Limb (tissue), 2 donors: Measurements from ENCODE around the gene SNHG17.
"Not testable (repeated sequence)": the region's sequence is repeated elsewhere in the genome, so short reads cannot be mapped to it uniquely, and the experiment has no call there.

ENCODE experiments used
- DNase-seq, 2 donors: peaks; one replicate each; pipeline ENCODE4 v3.0.0-alpha.2; 2016; ENCODE audit errors: extremely low spot score in 2 of 2

The SNHG17 gene

DNA sequence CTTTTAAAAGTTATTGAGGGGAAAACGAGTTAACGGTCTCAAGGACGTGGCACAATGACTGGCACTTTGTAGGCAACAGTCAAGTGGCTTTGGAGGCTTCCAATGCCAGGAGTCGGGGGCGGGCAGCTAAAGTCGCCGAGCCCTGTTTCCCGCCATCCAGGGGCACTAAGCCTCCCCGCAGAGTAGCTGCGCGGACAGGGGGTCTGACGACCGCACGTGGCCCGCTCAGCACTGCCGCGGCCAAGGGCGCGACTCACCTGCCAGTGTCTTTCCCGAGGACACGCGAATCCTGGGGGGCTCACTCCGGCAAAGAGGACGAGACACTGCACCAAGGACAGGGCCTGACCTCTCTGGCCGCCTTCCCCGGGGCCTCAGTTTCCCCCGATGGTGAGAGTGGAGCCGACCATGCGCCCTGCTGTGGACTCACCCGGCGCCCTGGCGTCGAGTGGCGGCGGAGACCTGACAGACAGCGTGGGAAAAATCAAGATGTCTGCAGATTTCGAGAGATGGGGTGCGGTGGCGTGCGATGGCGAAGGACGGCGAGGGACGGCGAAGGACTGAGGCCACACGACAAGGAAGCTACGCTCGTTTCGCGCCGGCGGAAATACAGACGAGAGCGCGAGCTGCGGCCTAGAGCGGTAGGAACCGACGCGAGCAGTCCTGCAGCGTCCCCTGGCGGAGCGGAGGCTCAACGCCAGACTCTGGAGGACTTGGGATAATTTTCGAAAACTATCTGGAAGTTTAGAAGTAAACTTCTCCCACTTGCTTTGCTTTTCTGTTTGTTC, at the start of gene SNHG17:
Gene SNHG17, minus strand, starts transcription at position 559 of the 785 bp plus-strand sequence.
- DNase-seq, result peak; percentile 89 to 94

DNA sequence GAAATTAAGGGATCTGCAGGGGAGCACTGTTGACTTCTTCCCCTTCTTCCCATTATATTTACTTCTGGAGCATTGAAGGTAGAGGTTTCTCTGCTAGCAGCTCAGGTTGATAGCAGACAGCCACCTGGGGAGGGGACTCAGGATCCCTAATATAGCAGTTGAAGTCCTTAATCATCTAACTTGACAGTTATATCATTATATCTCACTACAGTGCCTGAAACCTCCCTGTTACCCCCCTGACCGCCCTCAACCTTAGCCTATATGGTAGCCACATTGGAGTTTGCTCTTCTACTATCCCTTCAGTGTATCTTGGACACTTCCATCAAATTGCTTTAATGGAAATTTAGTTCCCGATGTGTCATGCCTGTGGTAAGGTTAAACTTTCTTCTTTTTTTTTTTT, 44.5 kb upstream of the SNHG17 start:
- DNase-seq, result no peak

DNA sequence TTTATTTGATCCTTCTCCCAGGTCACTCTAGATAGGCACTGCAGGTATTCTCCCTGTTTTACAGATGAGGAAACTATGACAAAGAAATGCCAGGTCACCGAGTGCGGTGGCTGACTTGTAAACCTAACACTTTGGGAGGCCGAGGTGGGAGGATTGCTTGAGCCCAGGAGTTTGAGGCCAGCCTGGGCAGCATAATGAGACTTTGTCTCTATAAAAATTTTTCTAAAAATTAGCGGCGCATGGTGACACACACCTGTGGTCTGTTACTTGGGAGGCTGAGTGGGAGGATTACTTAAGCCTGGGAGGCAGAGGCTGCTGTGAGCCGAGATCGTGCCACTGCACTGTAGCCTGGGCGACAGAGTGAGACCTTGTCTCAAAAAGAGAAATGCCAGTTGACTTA, 42.6 kb upstream of the SNHG17 start:
- DNase-seq, result no peak

DNA sequence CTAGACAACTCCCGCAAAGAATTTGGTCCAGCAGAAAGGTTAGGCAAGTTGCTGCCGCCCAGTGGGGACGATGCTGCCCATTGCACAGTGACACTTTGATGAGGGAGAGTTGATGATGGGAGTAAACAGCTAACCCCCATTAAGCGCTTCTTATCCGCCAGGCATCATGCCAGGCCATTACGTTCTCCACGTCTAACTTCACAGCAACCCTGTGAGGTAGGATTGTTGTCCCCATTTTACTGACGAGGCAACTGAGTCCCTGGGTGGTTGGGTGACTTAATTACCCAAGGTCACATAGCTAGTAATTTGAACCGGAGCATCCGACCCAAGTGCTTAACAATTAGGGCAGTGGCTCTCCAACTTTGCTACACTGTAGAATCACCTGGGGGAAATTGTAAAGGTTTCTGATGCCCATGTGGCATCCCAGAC, 38.3 kb upstream of the SNHG17 start:
- no peak for DNase-seq

DNA sequence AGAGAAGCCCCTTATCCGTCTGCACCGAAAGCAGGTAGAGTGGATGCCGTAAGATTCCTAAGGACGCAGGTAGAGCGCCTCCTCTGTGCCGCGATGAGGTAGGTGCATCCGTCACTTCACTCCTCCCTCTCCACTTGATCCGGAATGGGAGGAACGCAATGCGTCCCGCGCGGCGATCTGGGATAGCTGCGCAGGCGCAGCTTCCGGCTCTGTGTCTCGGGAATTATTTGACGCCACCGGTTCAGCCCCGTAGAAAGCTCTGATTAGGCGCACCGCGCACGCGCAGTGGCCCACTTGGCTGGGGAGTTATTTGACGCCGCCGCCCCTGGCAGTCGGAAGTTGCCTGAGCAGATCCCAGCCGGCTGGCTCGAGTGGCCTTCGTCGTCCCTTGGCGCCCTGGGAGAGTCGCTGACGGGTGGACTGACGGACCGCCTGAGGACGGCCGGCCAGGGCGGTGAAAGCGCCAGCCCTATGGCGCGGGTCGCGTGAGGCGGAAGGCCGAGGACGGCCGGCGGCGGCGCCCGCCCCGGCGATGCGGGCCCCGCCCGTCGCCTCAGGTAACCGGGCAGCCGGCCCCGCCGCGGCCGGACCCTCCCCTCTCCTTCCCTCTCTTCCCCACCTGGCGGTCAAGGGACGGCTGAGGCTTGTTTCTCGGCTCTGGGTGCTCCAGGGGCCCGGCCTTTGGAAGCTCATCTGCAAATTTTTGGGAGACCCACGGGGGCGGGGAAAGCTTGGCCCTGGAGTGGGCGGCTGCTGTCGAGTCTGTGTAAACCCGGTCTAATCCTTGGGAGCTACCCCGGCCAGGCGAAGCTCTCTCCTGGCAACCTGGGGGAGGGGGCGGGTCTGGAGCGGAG, 37.6 kb upstream of the SNHG17 start, which contains the start of gene RALGAPB:
Gene RALGAPB, plus strand, starts transcription at position 331 of the 854 bp plus-strand sequence. CDS start 15,590 bp downstream, outside the sequence.
- DNase-seq, result peak; percentile 97 to 99

DNA sequence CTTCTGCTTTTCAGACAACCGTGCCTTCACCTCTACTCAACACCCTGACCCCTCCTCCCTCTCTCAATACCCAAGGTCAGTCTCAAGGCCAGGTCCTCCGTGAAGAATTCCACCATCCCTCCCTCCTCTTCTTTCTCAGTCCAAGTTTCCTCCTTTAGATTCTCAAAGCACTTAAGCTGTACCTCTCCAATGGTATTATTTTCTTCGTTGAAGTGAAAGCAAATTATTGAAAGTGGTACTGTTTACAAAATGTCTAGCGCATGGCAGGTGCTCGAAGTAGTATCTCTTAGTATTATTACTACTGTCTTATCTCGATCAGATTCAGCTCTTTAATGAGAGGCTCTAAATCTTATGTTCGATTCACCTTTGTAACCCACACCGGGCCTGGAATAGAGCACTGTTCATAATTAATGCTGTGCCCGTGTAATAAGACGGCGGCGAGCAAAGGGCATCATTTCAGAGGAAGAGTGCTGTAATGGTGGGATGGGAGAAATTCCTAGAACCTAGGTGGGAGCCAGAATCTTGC, 36.9 kb upstream of the SNHG17 start:
- no peak for DNase-seq

DNA sequence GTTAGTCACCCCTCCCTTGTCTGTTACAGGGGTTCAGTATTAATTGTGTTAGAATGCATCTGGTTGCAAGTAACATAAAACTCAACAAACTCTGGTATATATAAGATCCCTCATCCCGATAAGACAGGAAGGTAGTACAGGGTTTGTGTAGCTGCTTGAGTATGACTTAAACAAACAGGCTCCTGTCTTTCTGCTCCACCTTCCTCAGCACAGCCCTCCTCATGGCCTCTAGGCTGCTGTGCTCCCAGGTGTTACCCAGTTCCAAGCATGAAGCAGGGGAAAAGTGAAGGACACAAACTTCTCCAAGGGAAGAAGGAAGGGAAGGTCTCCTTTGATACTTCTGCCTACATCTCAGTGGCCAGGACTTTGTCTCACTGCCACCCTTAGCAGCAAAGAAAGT, 36.1 kb upstream of the SNHG17 start:
- DNase-seq, result no peak

DNA sequence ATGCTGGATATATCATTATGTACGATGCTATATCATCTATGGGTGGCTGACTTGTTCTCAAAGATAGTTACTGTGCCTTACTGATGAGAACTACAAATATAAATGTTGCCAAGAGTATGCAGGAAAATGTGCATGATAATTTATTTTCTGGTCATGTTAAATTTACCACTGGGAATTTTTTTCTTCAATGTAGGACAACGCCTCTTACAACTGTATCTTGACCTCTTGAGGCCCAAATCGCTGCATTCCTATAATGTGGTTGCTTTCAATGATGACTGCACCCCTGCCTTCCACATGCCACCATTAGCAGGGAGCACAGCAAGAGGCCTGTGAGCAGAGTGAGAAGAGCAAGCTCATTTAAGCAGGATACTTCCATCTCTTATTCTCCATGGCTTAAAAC, 31.9 kb upstream of the SNHG17 start:
- no peak for DNase-seq

DNA sequence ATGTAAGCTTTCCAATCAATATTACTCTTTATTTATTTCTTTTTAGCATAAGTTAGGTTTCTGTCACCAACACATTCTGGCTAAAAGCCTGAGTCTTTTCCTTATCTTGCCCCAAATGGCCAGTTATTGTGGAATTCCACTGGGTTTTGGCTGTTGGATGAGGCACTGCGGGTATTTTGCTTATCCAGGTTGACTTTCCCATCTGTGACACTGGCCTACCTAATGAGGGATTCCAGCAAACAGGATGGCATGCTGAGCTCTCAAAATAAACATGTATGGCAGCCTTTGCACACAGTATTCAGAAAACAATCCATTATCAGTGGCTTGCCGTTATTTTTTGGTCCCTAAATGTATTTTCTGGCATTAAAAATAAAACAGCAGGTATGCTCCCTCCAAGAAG, 31.0 kb upstream of the SNHG17 start:
- no peak for DNase-seq

DNA sequence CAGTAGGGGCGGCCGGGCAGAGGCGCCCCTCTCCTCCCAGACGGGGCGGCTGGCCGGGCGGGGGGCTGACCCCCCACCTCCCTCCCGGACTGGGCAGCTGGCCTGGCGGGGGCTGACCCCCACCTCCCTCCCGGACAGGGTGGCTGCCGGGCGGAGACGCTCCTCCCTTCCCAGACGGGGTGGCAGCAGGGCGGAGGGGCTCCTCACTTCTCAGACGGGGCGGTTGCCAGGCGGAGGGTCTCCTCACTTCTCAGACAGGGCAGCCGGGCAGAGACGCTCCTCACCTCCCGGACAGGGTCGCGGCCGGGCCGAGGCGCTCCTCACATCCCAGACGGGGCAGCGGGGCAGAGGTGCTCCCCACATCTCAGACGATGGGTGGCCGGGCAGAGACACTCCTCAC, 26.4 kb upstream of the SNHG17 start:
- not testable (repeated sequence) for DNase-seq

DNA sequence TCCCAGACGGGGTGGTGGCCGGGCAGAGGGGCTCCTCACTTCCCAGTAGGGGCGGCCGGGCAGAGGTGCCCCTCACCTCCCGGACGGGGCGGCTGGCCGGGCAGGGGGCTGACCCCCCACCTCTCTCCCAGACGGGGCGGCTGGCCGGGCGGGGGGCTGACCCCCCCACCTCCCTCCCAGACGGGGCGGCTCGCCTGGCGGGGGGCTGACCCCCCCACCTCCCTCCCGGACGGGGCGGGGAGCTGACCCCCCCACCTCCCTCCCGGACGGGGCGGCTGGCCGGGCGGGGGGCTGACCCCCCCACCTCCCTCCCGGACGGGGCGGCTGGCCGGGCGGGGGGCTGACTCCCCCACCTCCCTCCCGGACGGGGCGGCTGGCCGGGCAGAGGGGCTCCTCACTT, 26.0 kb upstream of the SNHG17 start:
- not testable (repeated sequence) for DNase-seq

DNA sequence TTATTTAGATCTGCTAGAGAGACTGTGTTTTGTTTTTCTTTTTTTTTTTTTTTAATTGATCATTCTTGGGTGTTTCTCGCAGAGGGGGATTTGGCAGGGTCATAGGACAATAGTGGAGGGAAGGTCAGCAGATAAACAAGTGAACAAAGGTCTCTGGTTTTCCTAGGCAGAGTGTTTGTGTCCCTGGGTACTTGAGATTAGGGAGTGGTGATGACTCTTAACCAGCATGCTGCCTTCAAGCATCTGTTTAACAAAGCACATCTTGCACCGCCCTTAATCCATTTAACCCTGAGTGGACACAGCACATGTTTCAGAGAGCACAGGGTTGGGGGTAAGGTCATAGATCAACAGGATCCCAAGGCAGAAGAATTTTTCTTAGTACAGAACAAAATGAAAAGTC, 25.5 kb upstream of the SNHG17 start:
- not testable (repeated sequence) for DNase-seq

DNA sequence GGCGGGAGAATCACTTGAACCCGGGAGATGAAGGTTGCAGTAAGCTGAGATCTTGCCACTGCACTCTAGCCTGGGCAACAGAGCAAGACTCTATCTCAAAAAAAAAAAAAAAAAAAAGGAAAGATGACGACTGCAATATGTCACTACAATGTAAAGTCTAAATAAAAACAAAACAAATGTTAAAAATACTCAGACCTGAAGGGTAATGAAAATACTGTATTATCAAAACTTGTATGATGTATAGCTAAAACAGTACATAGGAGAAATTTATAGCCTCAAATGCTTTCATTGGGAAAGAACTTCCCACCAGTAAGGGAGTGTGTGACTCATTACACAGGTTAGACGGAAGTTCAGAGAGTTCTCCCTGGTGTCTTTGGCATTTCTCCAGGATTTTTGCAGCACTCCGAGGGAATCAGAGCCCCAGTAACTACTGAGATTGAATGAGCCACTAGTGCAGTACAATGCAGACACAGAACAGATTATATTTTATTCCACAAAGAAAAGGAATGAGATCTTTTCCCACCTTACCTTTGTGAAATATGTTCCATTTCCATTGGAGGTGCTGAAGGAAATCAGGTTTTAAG, 25.0 kb upstream of the SNHG17 start:
- peak in 1 of 2 donors; percentile 3 for DNase-seq

DNA sequence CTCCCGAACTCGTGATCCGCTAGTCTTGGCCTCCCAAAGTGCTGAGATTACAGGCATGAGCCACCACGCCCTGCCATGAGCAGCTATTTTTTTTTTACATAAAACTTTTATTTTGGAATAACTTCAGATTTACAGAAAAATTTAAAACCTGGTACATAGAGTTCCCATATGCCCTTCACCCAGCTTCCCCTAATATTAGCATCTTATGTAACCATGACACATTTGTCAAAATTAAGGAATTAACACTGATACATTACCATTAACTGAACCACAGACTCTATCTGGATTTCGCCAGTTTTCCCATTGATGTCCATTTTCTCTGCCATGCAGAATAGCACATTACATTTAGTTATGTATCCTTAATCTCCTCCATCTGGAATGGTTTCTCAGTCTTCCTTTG, 23.2 kb upstream of the SNHG17 start:
- DNase-seq, result no peak

DNA sequence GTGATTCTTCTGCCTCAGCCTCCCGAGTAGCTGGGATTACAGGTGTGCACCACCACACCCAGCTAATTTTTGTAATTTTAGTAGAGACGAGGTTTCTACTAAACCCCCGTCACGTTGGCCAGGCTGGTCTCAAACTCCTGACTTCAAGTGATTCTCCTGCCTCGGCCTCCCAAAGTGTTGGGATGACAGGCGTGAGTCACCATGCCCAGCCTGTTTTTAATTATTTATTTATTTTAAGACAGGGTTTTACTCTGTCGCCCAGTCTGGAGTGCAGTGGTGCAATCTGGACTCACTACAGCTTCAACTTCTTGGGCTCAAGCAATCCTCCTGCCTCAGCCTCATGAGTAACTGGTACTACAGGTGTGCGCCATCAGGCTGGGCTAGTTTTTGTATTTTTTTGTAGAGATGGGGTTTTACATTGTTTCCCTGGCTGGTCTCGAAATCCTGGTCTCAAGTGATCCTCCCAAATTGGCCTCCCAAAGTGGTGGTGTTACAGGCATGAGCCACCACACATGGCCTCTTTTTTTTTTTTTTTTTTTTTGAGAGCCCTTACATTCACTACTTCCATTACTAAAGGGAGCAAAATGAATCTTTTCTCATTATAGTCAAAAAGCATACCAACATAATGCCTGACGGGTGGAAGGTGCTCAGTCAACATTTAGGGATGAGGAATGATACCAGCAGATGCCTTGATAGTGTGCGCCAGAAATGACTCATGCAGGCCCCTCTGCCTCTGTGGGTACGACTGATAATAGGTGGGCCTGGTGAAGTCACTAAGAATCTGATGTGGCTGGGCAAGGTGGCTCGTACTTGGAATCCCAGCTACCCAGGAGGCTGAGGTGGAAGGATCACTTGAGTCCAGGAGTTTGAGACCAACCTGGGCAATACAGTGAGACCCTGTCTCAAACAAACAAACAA, 19.7 kb upstream of the SNHG17 start:
- DNase-seq, result no peak

DNA sequence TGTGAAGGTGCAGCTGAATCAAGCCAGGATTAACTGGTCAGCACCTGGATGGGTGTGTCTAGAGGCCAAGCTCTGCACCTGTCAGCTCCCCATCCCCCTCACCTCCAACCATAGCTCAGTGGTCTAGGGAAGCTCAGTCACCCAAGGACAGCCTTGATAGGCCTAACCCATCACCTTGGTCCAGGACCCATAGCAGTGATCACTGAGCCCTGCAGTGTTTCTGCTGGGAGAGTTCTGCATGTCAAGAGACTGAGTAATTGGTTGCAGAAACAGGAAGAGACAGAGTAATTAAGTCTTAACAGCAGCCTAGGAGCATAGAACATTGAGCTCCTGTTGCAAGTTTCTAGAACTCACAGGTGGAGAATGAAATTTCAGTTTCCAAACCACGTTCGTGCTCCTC, 18.8 kb upstream of the SNHG17 start:
- DNase-seq, result no peak

DNA sequence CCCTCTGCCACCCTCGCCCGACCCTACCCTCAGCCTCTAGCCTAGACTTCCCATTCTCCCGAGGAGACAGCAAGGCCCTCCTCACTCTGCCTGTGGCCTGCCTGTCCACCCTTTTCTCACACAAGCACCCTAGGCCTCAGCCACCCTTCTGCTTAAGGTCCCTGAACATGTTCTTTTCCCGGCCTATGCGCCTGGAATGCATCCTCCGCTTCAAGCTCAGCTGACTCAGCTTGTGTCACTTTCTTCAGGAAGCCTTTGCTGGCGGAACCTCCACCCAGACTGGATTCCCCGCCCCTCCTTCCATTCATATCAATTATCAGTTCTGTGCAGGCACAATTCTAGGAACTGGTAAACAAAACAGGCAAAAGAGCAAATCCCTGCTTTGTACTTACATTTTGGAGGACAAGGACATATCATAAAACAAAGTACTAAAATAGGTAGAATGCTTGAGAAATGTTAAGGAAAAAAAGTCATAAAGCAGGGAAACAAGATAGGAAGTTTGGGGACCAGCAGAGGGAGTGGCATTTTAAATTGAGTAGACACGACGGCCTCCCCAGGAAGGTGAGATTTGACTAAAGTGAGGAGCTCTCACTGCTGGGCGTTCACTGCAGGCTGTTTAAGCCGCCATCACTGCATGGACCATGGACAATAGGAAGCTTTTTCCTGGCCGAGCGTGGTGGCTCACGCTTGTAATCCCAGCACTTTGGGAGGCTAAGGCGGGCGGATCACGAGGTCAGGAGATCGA, 17.9 kb upstream of the SNHG17 start:
- DNase-seq, result no peak

DNA sequence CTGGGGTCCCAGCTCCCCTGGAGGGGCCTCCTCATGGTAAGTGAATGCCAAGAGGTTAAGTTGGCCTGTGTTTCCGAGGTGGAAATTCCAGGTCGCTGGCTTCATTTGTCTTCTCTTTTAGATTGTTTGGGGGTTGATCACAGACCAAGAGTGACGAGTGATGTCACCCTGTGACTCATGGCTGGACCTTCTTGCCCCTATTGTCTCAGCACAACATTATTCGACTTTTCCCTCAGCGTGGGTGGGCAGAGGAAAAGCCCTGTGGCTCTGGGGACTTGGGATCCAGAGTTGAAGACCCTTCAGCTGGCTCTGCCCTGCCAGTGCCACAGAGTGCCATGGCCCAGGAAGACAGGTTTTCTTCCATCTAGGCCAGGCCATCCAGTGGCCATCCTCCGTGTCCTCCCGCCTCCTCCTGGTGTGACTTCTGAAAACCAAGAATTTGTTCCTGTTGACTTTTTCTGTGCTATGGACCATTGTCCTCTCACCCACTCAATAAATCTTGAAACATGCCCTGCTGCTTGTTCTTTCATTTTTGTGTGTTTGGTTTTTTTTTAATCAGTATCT, 15.4 kb upstream of the SNHG17 start:
- no peak for DNase-seq

DNA sequence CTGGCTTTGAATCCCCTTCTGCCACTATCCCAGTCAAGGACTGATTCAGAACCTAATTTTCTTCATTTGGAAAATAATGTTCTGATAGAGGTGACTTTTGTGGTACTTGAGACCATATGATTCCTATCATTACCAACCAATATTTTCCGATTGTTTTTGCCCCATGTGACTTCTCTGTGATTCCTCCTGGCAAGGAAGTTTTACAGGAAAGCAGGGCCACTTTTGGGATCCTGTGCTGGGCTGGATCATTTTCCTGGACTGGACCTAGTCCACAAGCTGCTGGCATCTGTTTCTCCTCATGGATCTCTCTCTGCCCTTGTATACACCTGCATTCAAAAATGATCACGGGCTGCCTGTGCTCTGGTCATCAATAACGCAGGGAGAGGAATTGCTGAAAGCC, 13.9 kb upstream of the SNHG17 start:
- no peak for DNase-seq
